Measurements from ENCODE around the gene AGAP9.

The AGAP9 gene

GRCh38 chr10:47454008-47454779 lies 69.2 kb downstream of the AGAP9 start:
- Histone ChIP-seq H2BK5ac (ENCODE audit: low read depth, low read length, poor library complexity, severe bottlenecking) (no peak overlapping the region), H2AFZ (ENCODE audit: low read depth, low read length) (no peak overlapping the region), H2AK5ac (ENCODE audit: low read length, severe bottlenecking) (no peak overlapping the region), H3K36me3 (ENCODE audit: control insufficient read depth in 1 of 2, insufficient read depth in 2 of 2, low read depth in 1 of 2, low read length in 2 of 2) (no peaks in the 10 kb centered on the region), H4K91ac (ENCODE audit: low read length) (no peak overlapping the region), H3K4me3 (ENCODE audit: insufficient read depth in 1 of 2, low read depth in 1 of 2, low read length in 2 of 2) (no peak overlapping the region), H3K23ac (ENCODE audit: low read length in 2 of 2) (no peak overlapping the region), H3K9me3 (ENCODE audit: control insufficient read depth, low read length) (no peaks in the 10 kb centered on the region), H3K4ac (ENCODE audit: low read depth in 1 of 2, low read length in 2 of 2) (no peak overlapping the region), H3K14ac (ENCODE audit: low read length in 2 of 2) (no peak overlapping the region), H2BK120ac (ENCODE audit: low read depth, low read length) (no peak overlapping the region), H3K4me2 (ENCODE audit: low read length, poor library complexity, severe bottlenecking) (no peak overlapping the region), H3K9ac (ENCODE audit: low read length) (no peak overlapping the region), H3K27me3 (ENCODE audit: control insufficient read depth in 1 of 2, insufficient read depth in 1 of 2, low read length in 2 of 2) (peaks cover 0 to 44% of the 10 kb centered on the region in 2 experiments), H3K18ac (ENCODE audit: low read depth in 1 of 2, low read length in 2 of 2) (no peak overlapping the region), H3K79me1 (replicated peaks; ENCODE audit: low read length, poor library complexity, severe bottlenecking) (no peaks in the 10 kb centered on the region), H4K8ac (ENCODE audit: low read length) (no peak overlapping the region), H2BK12ac (ENCODE audit: low read length in 2 of 2) (no peak overlapping the region), H3K4me1 (ENCODE audit: control insufficient read depth, insufficient read depth, low read depth, low read length) (peaks cover 10% of the 10 kb centered on the region), H2BK15ac (ENCODE audit: low read depth, poor library complexity, severe bottlenecking) (no peak overlapping the region), H3K27ac (ENCODE audit: low read length, poor library complexity, severe bottlenecking) (no peak overlapping the region)
- WGBS = 88% methylated on average over 9 of the region's 10 CpGs
- DNase-seq = no peak

- Histone ChIP-seq H3K79me1 (replicated peaks; ENCODE audit: low read length, poor library complexity, severe bottlenecking) (no peaks in the 10 kb centered on the region), H2BK12ac (ENCODE audit: low read length in 2 of 2) (no peak overlapping the region), H3K9me3 (ENCODE audit: control insufficient read depth, low read length) (no peaks in the 10 kb centered on the region), H2AFZ (ENCODE audit: low read depth, low read length) (no peak overlapping the region), H3K27ac (ENCODE audit: low read length, poor library complexity, severe bottlenecking) (no peak overlapping the region), H3K18ac (ENCODE audit: low read depth in 1 of 2, low read length in 2 of 2) (no peak overlapping the region), H3K4me3 (ENCODE audit: insufficient read depth in 1 of 2, low read depth in 1 of 2, low read length in 2 of 2) (no peak overlapping the region), H3K27me3 (ENCODE audit: control insufficient read depth in 1 of 2, insufficient read depth in 1 of 2, low read length in 2 of 2) (peaks cover 0 to 44% of the 10 kb centered on the region in 2 experiments), H4K8ac (ENCODE audit: low read length) (no peak overlapping the region), H3K23ac (ENCODE audit: low read length in 2 of 2) (no peak overlapping the region), H2AK5ac (ENCODE audit: low read length, severe bottlenecking) (no peak overlapping the region), H3K36me3 (ENCODE audit: control insufficient read depth in 1 of 2, insufficient read depth in 2 of 2, low read depth in 1 of 2, low read length in 2 of 2) (no peaks in the 10 kb centered on the region), H4K91ac (ENCODE audit: low read length) (no peak overlapping the region), H3K4ac (ENCODE audit: low read depth in 1 of 2, low read length in 2 of 2) (no peak overlapping the region), H3K4me1 (ENCODE audit: control insufficient read depth, insufficient read depth, low read depth, low read length) (peaks cover 11% of the 10 kb centered on the region), H2BK120ac (ENCODE audit: low read depth, low read length) (no peak overlapping the region), H3K9ac (ENCODE audit: low read length) (no peak overlapping the region), H3K4me2 (ENCODE audit: low read length, poor library complexity, severe bottlenecking) (no peak overlapping the region), H3K14ac (ENCODE audit: low read length in 2 of 2) (no peak overlapping the region), H2BK15ac (ENCODE audit: low read depth, poor library complexity, severe bottlenecking) (no peak overlapping the region), H2BK5ac (ENCODE audit: low read depth, low read length, poor library complexity, severe bottlenecking) (no peak overlapping the region)
- 94% methylated on average over 2 of the region's 7 CpGs for WGBS
- no peak for DNase-seq
Observed at GRCh38 chr10:47453141-47454007, 70.1 kb downstream of the AGAP9 start.

- Histone ChIP-seq H2BK5ac (ENCODE audit: low read depth, low read length, poor library complexity, severe bottlenecking) (no peak overlapping the region), H3K9me3 (ENCODE audit: control insufficient read depth, low read length) (no peaks in the 10 kb centered on the region), H3K4me3 (ENCODE audit: insufficient read depth in 1 of 2, low read depth in 1 of 2, low read length in 2 of 2) (no peak overlapping the region), H3K4ac (ENCODE audit: low read depth in 1 of 2, low read length in 2 of 2) (no peak overlapping the region), H3K79me1 (replicated peaks; ENCODE audit: low read length, poor library complexity, severe bottlenecking) (no peaks in the 10 kb centered on the region), H4K8ac (ENCODE audit: low read length) (no peak overlapping the region), H2AK5ac (ENCODE audit: low read length, severe bottlenecking) (no peak overlapping the region), H2BK120ac (ENCODE audit: low read depth, low read length) (no peak overlapping the region), H3K9ac (ENCODE audit: low read length) (no peak overlapping the region), H4K91ac (ENCODE audit: low read length) (no peak overlapping the region), H3K18ac (ENCODE audit: low read depth in 1 of 2, low read length in 2 of 2) (no peak overlapping the region), H3K27me3 (ENCODE audit: control insufficient read depth in 1 of 2, insufficient read depth in 1 of 2, low read length in 2 of 2) (peaks cover 0 to 44% of the 10 kb centered on the region in 2 experiments), H2BK12ac (ENCODE audit: low read length in 2 of 2) (no peak overlapping the region), H3K4me2 (ENCODE audit: low read length, poor library complexity, severe bottlenecking) (no peak overlapping the region), H3K23ac (ENCODE audit: low read length in 2 of 2) (no peak overlapping the region), H3K14ac (ENCODE audit: low read length in 2 of 2) (no peak overlapping the region), H2BK15ac (ENCODE audit: low read depth, poor library complexity, severe bottlenecking) (no peak overlapping the region), H3K27ac (ENCODE audit: low read length, poor library complexity, severe bottlenecking) (no peak overlapping the region), H3K4me1 (ENCODE audit: control insufficient read depth, insufficient read depth, low read depth, low read length) (peaks cover 11% of the 10 kb centered on the region), H2AFZ (ENCODE audit: low read depth, low read length) (no peak overlapping the region), H3K36me3 (ENCODE audit: control insufficient read depth in 1 of 2, insufficient read depth in 2 of 2, low read depth in 1 of 2, low read length in 2 of 2) (no peaks in the 10 kb centered on the region)
- WGBS = 86% methylated on average over 7 of the region's 11 CpGs
- DNase-seq = no peak
Observed at GRCh38 chr10:47452495-47453140, 70.8 kb downstream of the AGAP9 start.

GRCh38 chr10:47451998-47452494 lies 71.4 kb downstream of the AGAP9 start:
- Histone ChIP-seq H3K4me1 (ENCODE audit: control insufficient read depth, insufficient read depth, low read depth, low read length) (peaks cover 11% of the 10 kb centered on the region), H3K4me2 (ENCODE audit: low read length, poor library complexity, severe bottlenecking) (no peak overlapping the region), H3K18ac (ENCODE audit: low read depth in 1 of 2, low read length in 2 of 2) (no peak overlapping the region), H3K4me3 (ENCODE audit: insufficient read depth in 1 of 2, low read depth in 1 of 2, low read length in 2 of 2) (no peak overlapping the region), H3K23ac (ENCODE audit: low read length in 2 of 2) (no peak overlapping the region), H3K27me3 (ENCODE audit: control insufficient read depth in 1 of 2, insufficient read depth in 1 of 2, low read length in 2 of 2) (peaks cover 0 to 46% of the 10 kb centered on the region in 2 experiments), H3K9ac (ENCODE audit: low read length) (no peak overlapping the region), H2AK5ac (ENCODE audit: low read length, severe bottlenecking) (no peak overlapping the region), H3K4ac (ENCODE audit: low read depth in 1 of 2, low read length in 2 of 2) (no peak overlapping the region), H4K91ac (ENCODE audit: low read length) (no peak overlapping the region), H3K36me3 (ENCODE audit: control insufficient read depth in 1 of 2, insufficient read depth in 2 of 2, low read depth in 1 of 2, low read length in 2 of 2) (no peaks in the 10 kb centered on the region), H2BK15ac (ENCODE audit: low read depth, poor library complexity, severe bottlenecking) (no peak overlapping the region), H3K14ac (ENCODE audit: low read length in 2 of 2) (no peak overlapping the region), H2AFZ (ENCODE audit: low read depth, low read length) (no peak overlapping the region), H2BK12ac (ENCODE audit: low read length in 2 of 2) (no peak overlapping the region), H3K27ac (ENCODE audit: low read length, poor library complexity, severe bottlenecking) (no peak overlapping the region), H3K9me3 (ENCODE audit: control insufficient read depth, low read length) (no peaks in the 10 kb centered on the region), H2BK120ac (ENCODE audit: low read depth, low read length) (no peak overlapping the region), H3K79me1 (replicated peaks; ENCODE audit: low read length, poor library complexity, severe bottlenecking) (no peaks in the 10 kb centered on the region), H2BK5ac (ENCODE audit: low read depth, low read length, poor library complexity, severe bottlenecking) (no peak overlapping the region), H4K8ac (ENCODE audit: low read length) (no peak overlapping the region)
- DNase-seq = no peak
- WGBS = 93% methylated on average over 6 of the region's 7 CpGs
